NCI-H2196 treated with DMSO at 0.1 percent for 48 hours (cell line): ENCODE measurements around the gene PTPN14.
"Not testable (repeated sequence)": the region's sequence is repeated elsewhere in the genome, so short reads cannot be mapped to it uniquely, and the experiment has no call there.

Experiments used
- DNase-seq: peaks from one replicate; lab custom pipeline; 2025; ENCODE audit not compliant: unreplicated experiment; lab: John Stamatoyannopoulos, UW

Gene PTPN14

DNA sequence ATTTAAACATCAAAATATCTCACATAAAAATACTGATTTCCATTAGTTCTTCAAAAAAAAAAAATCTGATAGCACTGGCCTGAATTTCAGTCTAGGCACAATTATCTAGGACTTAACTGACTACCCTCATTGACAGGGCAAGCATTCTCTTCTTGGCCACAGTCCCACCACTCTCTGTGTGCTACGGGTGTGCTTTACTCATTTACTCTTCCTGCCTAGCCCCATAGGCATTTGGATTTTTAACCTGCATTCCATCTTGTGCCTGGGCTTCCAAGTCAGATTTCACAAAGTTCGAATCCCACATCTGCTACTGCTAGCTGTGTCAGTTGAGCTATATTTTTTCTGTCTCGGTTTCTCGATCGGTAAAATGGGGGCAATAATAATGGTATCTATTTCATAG is 38.0 kb downstream of the PTPN14 start:
- DNase-seq = no peak

DNA sequence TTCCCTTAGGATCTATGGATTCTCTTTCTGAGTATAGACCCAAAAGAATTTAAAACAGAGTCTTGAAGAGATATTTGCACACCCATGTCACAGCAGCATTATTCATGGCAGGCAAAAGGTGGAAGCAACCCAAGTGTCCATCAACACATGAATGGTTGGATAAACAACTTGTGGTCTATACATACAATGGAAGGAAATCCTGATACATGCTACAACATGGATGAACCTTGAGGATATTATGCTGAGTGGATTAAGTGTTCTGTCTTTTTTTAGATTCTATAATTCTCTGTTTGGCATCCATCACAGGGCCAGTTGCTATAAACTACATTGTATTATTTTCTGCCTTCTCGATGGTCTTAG is 39.8 kb downstream of the PTPN14 start:
- DNase-seq = no peak

DNA sequence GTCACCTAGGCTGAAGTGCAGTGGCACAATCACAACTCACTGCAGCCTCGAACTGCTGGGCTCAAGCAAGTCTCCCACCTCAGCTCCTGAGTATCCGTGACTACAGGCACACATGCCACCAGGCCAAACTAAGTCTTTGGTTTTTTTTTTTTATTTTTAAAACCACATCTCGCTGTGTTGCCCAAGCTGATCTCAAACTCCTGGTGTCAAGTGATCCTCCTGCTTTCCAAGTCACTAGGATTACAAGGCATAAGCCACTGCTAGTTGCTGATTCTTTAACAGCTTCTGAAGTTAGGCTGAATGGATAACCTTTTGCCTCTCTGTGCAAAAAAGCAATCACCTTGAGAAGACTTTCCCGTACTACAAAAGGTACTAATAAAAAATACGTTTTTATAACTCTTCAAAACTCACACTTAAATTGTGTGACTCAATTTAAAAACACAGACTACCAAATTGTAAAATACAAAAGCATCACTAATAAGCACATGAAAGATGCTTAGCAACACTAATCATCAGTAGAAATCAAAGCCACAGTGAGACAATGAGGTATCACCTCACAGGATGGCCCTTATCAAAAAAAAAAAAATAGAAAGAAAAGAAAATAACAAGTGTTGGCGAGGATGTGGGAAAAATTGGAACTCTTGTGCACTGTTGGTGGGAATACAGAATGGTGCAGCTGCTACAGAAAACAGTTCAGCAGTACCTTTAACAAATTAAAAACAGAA is 40.3 kb downstream of the PTPN14 start:
- DNase-seq = no peak

DNA sequence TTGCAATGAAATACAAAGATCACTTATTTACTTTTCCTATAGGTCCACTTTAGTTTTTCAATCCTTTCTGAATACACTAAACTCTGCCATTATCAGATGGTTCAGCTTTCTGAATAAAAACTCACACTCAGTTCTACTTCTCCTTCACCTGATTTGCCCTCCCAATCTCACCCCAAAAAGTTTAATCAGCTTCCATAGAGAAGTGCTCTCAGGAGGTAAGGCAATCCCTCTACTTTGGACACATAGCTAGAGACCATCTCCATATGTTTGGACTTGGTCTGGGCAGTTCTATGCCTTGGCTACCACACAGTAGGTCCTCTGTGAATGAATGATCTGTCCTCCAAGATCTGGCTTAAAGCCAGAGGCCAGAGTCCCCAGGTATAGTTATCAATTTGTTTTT is 40.9 kb downstream of the PTPN14 start:
- no peak for DNase-seq

DNA sequence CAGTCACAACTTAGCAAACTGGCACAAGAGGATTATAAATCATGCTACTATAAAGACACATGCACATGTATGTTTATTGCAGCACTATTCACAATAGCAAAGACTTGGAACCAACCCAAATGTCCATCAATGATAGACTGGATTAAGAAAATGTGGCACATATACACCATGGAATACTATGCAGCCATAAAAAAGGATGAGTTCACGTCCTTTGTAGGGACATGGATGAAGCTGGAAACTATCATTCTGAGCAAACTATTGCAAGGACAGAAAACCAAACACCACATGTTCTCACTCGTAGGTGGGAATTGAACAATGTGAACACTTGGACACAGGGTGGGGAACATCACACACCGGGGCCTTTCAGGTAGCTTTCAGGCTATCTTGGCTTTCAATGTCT is 41.8 kb downstream of the PTPN14 start:
- DNase-seq = not testable (repeated sequence)

DNA sequence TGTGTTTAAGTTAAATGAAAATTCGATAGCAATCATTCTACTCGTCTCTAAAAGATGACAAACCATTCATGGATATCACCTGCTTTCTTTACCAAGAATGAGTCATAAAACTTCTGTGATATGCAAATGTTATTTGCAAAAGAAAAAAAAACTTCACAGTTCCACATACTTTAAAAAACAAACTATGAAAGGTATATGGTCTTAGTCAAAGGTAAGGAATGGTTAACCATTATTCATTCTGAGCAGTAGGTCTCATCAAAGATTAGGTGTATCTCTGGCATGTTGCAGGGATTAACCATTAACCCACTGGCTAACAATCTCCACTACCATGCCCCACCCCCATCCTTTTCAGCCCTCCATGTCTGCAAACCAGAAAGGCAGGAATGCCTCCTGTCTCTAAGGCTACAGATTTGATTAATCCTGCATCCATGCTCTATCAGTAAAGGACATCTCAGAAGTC is 44.4 kb downstream of the PTPN14 start:
- no peak for DNase-seq

DNA sequence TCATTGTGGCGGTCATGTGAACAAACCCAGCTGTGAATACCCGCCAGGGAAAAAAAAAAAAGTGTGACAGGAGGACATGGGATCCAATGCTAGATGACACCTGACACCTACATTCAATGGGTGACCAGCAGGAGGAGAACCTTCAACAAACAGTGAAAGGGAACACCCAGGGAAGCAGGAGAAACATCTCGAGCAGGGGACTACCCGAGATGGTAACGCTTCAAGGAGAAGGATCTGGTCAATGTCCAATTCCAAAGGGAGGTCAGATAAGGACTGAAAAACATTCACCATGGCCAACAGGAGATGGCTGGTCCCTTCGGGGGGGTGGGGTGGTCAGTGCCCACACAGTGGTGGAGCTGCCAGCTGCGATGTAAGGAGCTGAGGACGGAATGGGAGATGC is 46.3 kb downstream of the PTPN14 start:
- no peak for DNase-seq

DNA sequence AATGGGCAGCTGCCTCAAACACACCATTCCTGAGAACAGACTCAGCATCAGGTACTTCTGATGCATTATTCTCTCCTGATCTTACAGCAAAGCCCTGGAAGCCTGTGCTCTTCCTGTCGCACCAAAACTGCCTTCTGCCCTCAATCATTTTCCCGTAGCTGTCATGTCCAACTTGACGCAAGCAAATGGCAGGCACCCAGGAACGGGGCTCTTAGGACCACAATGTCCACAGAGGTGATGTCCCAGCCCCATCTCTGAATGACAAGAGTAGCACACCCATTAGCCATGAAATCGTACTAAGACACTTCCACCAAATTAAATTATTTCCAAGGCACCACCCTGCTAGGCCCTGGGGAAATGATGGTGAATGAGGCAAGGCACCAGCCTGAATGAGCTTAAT is 47.1 kb downstream of the PTPN14 start:
- no peak for DNase-seq

DNA sequence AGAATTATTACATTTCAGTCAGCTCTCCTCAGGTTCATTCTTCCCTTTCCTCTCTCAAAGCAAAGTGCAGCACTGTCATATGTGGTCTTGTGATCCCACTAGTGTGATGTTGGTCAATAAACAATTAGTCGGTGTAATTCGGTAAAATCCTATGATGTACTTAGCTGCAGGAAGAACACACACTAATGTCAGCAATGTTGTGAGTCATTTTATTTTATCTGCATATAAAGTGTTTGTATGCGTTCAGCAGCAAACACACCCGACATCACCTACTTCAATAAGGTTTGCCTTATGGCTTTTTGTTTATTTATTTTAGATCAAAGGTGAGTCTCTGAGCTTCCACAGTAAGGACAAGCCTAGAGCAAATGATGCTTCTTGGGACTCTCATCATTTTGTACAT is 47.8 kb downstream of the PTPN14 start:
- no peak for DNase-seq

DNA sequence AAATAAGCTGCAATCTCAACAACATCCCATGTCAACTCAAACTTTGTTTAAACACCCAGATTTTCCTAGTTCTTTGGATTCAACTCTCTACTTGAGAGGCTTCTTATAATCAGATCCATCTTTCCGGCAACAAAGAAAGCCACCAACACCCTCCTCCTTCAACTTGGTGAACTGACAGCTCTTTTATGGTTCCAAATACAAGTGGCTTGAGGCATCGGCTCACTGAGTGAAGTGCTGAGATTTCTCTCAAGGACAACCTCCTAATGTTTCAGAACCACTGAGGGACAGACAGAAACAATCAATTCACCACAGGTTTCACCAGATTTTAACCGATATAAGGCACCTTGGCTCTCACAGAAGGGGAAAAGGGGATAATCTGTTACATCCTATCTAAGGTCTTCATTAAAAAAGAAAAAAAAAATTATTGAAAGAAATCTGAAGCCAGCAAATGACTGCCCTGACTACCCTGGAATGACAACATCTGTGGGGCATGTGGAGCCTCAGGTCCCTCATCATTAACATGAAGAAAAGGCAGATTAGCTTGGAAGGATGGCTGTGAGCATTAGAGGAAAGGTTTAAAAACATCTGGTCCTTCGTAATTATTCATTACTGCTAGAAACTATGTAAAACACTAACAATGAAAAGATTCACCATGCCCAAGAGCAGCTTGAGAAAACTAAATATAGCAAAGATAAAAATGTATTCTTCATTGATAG is 50.9 kb downstream of the PTPN14 start:
- DNase-seq = no peak

DNA sequence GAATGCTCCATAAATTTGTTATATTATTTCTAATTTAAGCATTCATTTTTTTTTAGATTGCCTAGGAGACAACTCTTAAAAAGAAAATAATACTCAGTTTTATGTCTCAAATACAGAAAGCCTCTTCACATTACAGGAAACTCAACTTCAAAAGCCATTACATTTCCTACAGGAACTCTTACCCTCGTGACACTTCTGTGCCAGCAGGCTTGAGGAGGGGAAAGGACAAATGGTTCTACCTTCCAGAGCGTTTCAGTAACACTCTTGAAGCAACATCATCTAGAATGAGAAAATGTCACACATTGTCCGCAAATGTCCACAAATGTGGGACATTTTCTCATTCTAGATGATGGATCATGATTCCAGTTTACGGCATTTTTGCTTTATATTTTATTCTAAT is 51.7 kb downstream of the PTPN14 start:
- no peak for DNase-seq

DNA sequence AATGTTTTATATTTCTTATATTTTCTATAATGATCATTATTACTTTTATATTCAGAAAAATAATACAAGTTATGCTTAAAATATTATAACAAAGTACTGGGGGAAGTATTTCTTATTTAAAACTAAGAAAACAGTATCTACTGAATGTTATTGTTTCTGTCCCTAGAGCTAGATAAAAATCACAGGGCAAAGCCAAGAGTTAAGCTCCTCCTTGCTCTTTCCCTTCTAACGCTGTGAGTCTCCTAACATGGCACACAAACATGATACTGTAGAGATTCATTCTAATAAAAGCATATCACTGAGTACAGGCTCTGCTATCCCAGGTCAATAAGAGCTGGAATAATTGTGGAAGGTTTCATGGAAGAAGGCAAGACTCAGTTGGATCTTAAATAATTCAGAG is 53.4 kb downstream of the PTPN14 start:
- DNase-seq = no peak

DNA sequence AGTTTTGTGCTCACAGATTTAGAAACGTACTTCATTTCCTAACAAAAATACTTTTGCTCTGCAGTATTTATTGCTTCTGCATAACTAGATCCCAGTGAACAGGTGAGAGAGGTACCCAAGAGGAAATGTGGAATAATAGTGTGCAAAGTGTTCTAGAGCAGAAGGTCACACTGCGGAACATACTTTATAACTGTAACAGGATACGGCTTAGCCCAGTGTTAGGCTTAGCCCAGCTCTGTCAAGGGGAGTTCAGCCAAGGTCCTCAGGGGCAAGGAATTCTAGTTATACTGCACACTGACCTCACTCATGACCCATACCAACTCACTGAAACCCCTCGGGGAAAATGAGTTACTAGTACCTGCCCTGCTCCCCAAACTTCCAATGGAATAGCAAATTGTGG is 55.3 kb downstream of the PTPN14 start:
- DNase-seq = no peak

DNA sequence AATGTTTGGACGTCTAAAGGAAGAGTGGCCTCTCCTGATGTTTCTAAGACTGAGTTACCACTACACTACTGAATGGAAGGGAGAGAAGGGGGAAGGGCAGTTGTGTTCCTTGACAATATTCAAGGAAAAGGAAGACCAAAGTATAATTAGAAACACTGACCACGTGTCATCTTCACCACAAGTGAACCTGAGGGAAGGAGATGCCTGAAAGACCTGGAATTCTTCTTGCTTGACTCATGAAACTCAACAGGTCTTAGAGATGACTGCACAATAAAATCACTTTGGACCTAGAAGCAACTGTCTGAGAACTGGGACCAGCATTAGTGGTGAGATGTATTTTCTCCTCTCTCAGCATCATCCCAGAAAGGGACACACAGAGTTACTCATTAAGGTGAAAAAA is 56.7 kb downstream of the PTPN14 start:
- DNase-seq = no peak

DNA sequence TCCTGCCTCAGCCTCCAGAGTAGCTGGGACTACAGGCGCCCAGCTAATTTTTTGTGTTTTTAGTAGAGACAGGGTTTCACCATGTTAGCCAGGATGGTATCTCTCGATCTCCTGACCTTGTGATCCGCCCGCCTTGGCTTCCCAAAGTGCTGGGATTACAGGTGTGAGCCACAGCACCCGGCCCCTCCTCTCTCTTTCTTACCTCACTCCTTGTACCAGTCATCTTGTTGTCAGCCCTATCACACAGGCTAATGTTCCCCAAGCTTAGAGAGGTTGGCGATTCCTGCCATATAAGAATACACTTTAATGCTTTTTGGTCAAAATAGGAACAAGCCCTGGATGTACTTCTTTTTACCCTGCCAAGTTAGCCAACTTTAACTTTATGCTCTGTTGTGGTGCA is 57.2 kb downstream of the PTPN14 start:
- DNase-seq = not testable (repeated sequence)

DNA sequence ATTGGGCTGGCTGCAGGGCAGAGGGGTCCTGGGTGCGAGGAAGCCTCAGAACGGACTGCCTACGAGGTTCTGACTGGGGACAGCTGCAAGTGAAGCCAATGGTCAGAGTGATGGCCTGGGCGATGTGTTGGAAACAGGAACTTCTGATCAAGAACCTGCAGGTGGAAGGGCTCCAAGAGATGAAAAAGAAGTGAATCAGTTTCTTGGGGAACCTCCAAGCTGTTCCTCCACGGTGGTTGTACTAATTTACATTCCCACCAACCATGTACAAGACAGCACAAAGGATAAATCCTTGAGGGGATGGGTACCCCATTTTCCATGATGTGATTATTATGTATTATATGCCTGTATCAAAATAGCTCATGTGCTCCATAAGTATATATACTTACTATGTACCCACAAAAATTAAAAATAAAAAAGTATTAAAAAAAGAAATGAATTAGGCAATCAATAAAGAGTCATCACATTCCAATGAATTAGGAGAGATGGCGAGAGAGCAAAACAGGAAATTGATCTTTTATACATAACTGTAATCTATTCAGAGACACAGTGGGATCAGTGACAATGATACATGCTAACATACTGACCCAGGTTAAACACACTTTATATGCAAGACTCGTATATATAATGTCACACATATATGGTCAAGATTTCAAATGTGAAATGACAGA is 58.1 kb downstream of the PTPN14 start:
- DNase-seq = no peak

DNA sequence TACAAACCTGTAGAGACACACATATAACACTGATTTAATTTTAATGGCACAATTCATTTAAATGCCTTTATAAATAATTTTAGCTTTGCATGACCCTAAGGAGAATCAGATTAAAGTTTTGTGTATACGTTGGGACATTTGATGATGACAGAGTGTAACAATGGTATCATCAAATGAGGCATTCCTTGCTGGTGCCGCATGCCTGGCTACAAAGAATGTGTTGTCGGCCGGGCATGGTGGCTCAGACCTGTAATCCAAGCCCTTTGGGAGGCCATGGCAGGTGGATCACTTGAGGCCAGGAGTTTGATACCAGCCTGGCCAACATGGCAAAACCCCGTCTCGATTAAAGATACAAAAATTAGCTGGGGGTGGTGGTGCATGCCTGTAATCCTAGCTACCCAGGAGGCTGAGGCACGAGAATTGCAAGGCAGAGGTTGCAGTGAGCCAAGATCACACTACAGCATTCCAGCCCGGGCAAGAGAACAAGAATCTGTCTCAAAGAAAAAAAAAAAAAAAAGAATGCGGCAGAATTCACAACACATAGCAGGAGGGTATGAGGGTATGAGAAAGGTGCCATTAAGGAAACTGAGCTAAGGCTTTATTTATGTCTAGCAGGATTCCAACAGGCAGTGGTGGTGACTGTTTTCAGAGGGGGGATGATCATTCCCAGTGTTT is 58.9 kb downstream of the PTPN14 start:
- DNase-seq = no peak

DNA sequence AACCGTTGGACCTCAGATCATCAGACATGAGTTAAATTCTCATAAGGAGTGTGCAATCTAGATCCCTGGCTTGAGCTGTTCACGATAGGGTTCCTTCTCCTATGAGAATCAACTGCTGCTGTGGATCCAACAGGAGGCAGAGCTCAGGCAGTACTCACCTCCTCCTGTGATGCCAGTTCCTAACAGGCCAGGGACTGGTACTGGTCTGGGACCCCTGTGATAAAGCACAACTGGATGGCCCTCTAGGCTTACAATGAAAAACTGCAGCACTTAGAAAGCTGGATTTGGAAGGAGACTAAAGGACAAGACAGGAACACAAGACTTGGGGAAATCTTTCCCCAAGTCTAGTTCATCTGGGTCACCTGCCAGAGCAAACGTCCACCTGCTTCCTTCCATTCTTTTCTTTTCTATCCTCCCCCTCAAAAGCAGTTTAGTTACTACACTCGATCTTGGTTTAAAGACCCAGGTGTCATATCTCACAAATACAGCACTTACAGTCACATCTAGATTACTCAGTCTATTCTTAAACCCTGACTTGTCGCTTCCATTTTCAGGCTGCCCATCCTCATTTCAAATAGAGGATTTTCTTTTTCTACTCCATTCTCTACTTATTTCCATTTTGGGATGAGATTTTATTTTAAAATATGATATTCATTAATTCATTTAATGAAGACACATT is 59.8 kb downstream of the PTPN14 start:
- no peak for DNase-seq

DNA sequence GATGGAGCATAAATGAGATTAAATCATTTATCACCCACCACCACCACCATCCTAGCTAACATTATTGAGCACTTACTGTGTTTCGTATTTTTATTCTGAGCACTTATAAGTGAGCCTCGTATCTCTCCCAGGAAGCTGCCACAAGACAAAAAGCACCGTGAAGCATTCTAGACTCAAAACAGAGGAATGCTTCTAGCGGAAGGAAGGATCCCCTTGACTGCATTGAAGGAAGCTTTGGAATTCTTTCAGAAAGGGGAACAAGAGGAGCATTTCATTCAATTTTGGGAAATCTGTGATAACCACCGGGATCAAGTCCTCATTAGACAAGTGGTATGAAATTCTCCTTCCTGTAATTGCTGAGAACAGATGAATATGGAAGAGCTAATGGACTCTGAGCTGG is 66.3 kb downstream of the PTPN14 start:
- no peak for DNase-seq

DNA sequence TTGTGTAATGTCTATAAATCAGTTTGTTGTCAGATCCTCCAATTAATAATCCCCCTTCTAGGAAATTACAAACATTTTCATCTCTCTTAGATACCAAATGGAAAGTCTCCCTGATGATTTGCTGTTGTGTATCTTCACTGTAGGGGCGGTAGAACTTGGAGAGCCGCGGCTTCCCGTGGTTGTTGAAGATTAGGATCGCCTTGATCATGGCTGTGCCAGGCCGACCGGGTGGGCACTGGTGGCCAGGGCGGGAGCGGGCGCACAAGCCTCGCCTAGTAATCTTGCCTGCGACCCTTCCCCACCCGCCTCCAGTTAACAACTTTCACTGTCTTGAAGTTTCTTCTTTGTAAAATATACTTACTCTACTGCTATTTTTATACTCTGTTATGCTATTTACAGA is 68.2 kb downstream of the PTPN14 start:
- not testable (repeated sequence) for DNase-seq

DNA sequence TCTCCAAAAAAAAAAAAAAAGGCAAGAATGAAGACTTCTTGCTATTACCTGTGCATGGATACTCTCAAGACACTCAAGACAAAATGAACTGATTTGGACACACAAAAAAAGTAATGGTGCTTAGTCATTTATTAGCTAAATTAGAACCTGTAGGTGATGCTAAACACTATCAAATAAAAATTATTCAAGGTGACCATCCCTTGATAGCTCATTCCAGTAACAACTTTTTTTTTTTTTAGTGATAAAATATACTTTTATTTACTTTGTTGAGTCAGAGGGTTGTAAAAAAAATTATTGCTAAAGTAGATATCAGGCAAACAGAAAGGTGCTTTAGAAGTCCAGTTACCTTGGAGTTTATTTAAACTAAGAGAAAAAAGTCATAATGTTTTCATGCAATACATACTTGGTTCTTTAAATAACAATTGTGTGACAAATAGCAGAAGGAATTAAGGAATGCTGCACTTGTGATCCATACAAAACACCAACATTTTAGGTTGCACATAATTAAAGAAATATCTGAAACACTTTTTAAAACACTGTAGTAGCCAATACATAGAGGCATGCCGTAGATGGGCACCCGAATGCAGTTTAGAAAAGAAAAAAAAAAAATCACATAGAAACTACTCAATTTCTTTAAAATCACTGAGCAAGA is 69.3 kb downstream of the PTPN14 start:
- DNase-seq = not testable (repeated sequence)
